GM12878 (cell line): ENCODE measurements around the gene KCNG3. TPM values are rescaled to one million over a fixed set of nuclear protein-coding genes. Genes with fewer than 3 reads are reported as not detected.

Experiments used
- ATAC-seq: fragments of 200-7000 bp; cut with Tn5 transposase; 3 replicates; pipeline ENCODE4 v1.9.1; 2020; ENCODE audit warnings: mild to moderate bottlenecking, moderate library complexity
- BruUV-seq: library from RNA; stranded (reverse); fragments of 400-500 nt; replicated peaks from 2 replicates; lab custom pipeline; 2021; lab: Mats Ljungman, UMichigan
- CTCF ChIA-PET: fragments of 300-600 bp; sonication (Branson Sonifier 250); formaldehyde crosslinking; extraction: SDS; loops from one replicate; lab custom pipeline; 2021; ENCODE audit warnings: inconsistent platforms; lab: Yijun Ruan, JAX
- POLR2A ChIA-PET: fragments of 350-600 bp; formaldehyde crosslinking; extraction: SDS; loops from one replicate; lab custom pipeline; 2021; ENCODE audit warnings: inconsistent platforms; lab: Charles Lee
- RAD21 ChIA-PET: fragments of 300-600 bp; sonication (Branson Sonifier 250); formaldehyde crosslinking; loops from one replicate; lab custom pipeline; 2023; ENCODE audit warnings: antibody characterized with exemption; ENCODE audit not compliant: unreplicated experiment; lab: Charles Lee
- SMC1A ChIA-PET: fragments of 300-600 bp; sonication (Branson Sonifier 250); formaldehyde crosslinking; loops from one replicate; lab custom pipeline; 2023; ENCODE audit not compliant: unreplicated experiment, uncharacterized antibody; lab: Charles Lee
- DNase-seq: peaks from one replicate; pipeline ENCODE4 v3.0.0-alpha.2; 2011; ENCODE audit warnings: low read depth, low spot score
- FAIRE-seq: peaks from 3 replicates; lab custom pipeline; 2011; peaks lifted over from hg19 to GRCh38; lab: Jason Lieb, UNC
- H2AFZ ChIP-seq: 2 replicates; pipeline ENCODE4 v1.6.0; 2011; ENCODE audit warnings: low read depth, low read length, control low read depth; ENCODE audit not compliant: control insufficient read depth
- H3K27ac ChIP-seq: 2 replicates; pipeline ENCODE4 v1.5.1; 2011; ENCODE audit warnings: control low read depth; ENCODE audit not compliant: control insufficient read depth, insufficient read depth
- H3K27me3 ChIP-seq, 2 experiments: replicated peaks in 1 of 2; 2 replicates each; pipeline versions ENCODE4 v1.6.0 to v1.6.1; 2011; ENCODE audit warnings: low read length in 1 of 2; ENCODE audit not compliant: control insufficient read depth in 2 of 2, insufficient read depth in 2 of 2
- H3K36me3 ChIP-seq, 2 experiments: 2 replicates each; pipeline ENCODE4 v1.5.1; 2011; ENCODE audit warnings: low read length in 1 of 2; ENCODE audit not compliant: control insufficient read depth in 2 of 2, insufficient read depth in 2 of 2
- H3K4me1 ChIP-seq: 2 replicates; pipeline ENCODE4 v1.6.1; 2011; ENCODE audit warnings: mild to moderate bottlenecking, low read length, moderate library complexity, mixed read lengths; ENCODE audit not compliant: control insufficient read depth, insufficient read depth
- H3K4me2 ChIP-seq: 2 replicates; pipeline ENCODE4 v1.6.0; 2011; ENCODE audit warnings: control low read depth; ENCODE audit not compliant: control insufficient read depth, insufficient read depth
- H3K4me3 ChIP-seq: fragments of 200-600 bp; sonication (generic); 2 replicates; pipeline ENCODE4 v1.5.1; 2016
- H3K79me2 ChIP-seq: 2 replicates; pipeline ENCODE4 v1.6.0; 2011; ENCODE audit warnings: low read length; ENCODE audit not compliant: control insufficient read depth, insufficient read depth
- H3K9ac ChIP-seq: 2 replicates; pipeline ENCODE4 v1.8.0; 2011; ENCODE audit warnings: low read length, control low read depth, mixed read lengths; ENCODE audit not compliant: control insufficient read depth, insufficient read depth
- H3K9me3 ChIP-seq: replicated peaks from 3 replicates; pipeline ENCODE4 v1.5.1; 2011; ENCODE audit warnings: mild to moderate bottlenecking, low read length; ENCODE audit not compliant: control insufficient read depth, insufficient read depth
- H4K20me1 ChIP-seq: 2 replicates; pipeline ENCODE4 v1.6.0; 2011; ENCODE audit not compliant: control insufficient read depth, insufficient read depth
- MEF2A ChIP-seq: IDR thresholded peaks from 2 replicates; pipeline ENCODE4 v1.6.1; 2011; ENCODE audit warnings: low read depth, mild to moderate bottlenecking, low read length, moderate library complexity; ENCODE audit not compliant: insufficient read depth
- RAD51 ChIP-seq: fragments of 450-650 bp; IDR thresholded peaks from 2 replicates; pipeline ENCODE4 v1.6.1; 2016; ENCODE audit warnings: moderate library complexity, mild to moderate bottlenecking, inconsistent platforms
- YBX1 ChIP-seq: fragments of 450-650 bp; IDR thresholded peaks from 2 replicates; pipeline ENCODE4 v1.6.1; 2016; ENCODE audit warnings: antibody characterized with exemption
- WGBS: methylation state at CpG from one replicate; pipeline ENCODE4 v1.1.6; 2016; ENCODE audit warnings: low lambda C conversion rate; ENCODE audit not compliant: insufficient replicate concordance, insufficient coverage; ENCODE audit errors: missing lambda C conversion rate; 5-methylcytosine and 5-hydroxymethylcytosine counted together
- in situ Hi-C: fragments of 300-500 bp; cut with MboI; formaldehyde crosslinking; loops from 9 replicates; pipeline ENCODE4 v1.14.3; 2018; ENCODE audit warnings: mixed read lengths
- intact Hi-C: fragments of 100-400 bp; cut with micrococcal nuclease; formaldehyde crosslinking; loops from one replicate; pipeline ENCODE4 v1.14.2; 2022; ENCODE audit not compliant: unreplicated experiment
- polyA plus RNA-seq, 11 experiments: library from polyadenylated mRNA; depleted of rRNA in 4 of 11; unstranded in 6 of 11; stranded (reverse) in 5 of 11; fragments of >200 nt; fragmentation: Nextera tagmentation in 4 of 11; fragmentation: Illumina TruSeq in 1 of 11; extraction: Ambion mirVana in 4 of 11; extraction: Trizol in 1 of 11; gene quantifications; 1 replicate in 1 of 11; 2 replicates in 10 of 11; pipeline versions ENCODE4 v1.2.1 to v1.2.3, GENCODE V29; 2011 to 2016; ENCODE audit warnings: inconsistent platforms in 2 of 11, missing spikeins in 2 of 11, low read depth in 1 of 11
- total RNA-seq, 4 experiments: library from RNA; depleted of rRNA in 3 of 4; stranded (reverse); fragments of >200 nt in 3 of 4; fragmentation: Illumina TruSeq in 1 of 4; extraction: Trizol in 1 of 4; gene quantifications; 2 replicates each; pipeline versions ENCODE4 v1.2.1 to v1.2.3, GENCODE V29; 2013 to 2021
- TF ChIP-seq, protein P1 (sequence below): IDR thresholded peaks from 2 replicates; pipeline ENCODE4 v1.6.1; 2012; ENCODE audit warnings: low read depth, low read length, improper control_type of control experiment
- TF ChIP-seq, protein P2 (sequence below): IDR thresholded peaks from 2 replicates; pipeline ENCODE4 v1.6.1; 2012; ENCODE audit warnings: improper control_type of control experiment, low read depth, low read length; ENCODE audit not compliant: insufficient replicate concordance
- TF ChIP-seq, protein P3 (sequence below): fragments of 450-650 bp; IDR thresholded peaks from 2 replicates; pipeline ENCODE4 v1.6.1; 2016; ENCODE audit warnings: mild to moderate bottlenecking, moderate library complexity, borderline replicate concordance

The KCNG3 gene
- total and polyA plus RNA-seq, 10 of the 15 experiments (the other 5 are each of a cell fraction or from before 2014, with no cell fraction given) = 0.01 to 0.06 (median 0.04) TPM; not detected in 4

DNA sequence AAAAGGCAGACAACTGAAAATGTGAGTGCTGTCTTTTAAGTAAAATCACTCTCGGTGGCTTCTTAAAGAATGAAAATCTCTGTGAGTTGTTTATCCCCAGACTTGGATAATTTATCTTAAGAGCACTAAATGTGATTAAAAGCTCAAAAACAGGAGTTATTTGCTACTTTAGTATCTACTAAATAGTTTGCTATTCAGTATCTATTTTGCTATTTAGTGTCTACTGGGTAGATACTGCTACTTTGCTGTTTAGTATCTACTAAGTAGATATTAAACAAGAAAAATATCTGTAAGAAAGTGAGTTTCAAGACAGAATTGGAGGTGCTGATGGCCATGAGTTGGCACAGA lies 1.4 kb upstream of the KCNG3 start:
- CTCF ChIA-PET = interaction anchor here (0.6 to 5.6 kb wide), 7 partner anchors 8 to 454 kb away, joined by 3 to 63 read pairs (median 6); no protein-coding TSS in a partner anchor
- H3K9ac ChIP-seq = no peak overlapping the region
- H2AFZ ChIP-seq = 0 out of 2 replicates have a peak overlapping the region, but pooled peaks have one; percentile 3

More for the DNA sequence above, 1.4 kb upstream of the KCNG3 start:
- in situ Hi-C loops = loop anchor here (5.0 kb wide), 1 partner anchor 167 kb away; no protein-coding TSS in a partner anchor
- ChIA-PET SMC1A (interaction anchor here (1.0 to 6.8 kb wide), 6 partner anchors 11 to 195 kb away, joined by 3 to 62 read pairs (median 4); no protein-coding TSS in a partner anchor), RAD21 (interaction anchor here (1.9 to 4.5 kb wide), 2 partner anchors 15 to 168 kb away, joined by 5 to 25 read pairs; no protein-coding TSS in a partner anchor), POLR2A (interaction anchor here (1.4 kb wide), 1 partner anchor 168 kb away, joined by 3 read pairs; no protein-coding TSS in a partner anchor)
- Histone ChIP-seq H3K4me3 (no peak overlapping the region), H3K4me1 (no peaks in the 10 kb centered on the region), H3K36me3 (no peaks in the 10 kb centered on the region), H3K79me2 (no peaks in the 10 kb centered on the region), H3K4me2 (no peak overlapping the region; the same call in 1 of the 2 replicates), H4K20me1 (no peaks in the 10 kb centered on the region), H3K27ac (no peak overlapping the region), H3K9me3 (no peaks in the 10 kb centered on the region; the same call in 2 of the 3 replicates), H3K27me3 (peaks cover 3 to 13% of the 10 kb centered on the region in 2 experiments)
- intact Hi-C loops = loop anchor here (1.0 to 10.0 kb wide), 4 partner anchors 107 to 300 kb away; partner anchors contain the start of gene HAAO
- WGBS = 0% methylated on average over 1 of the region's 1 CpG
- DNase-seq (no peak), FAIRE-seq (no peak), ATAC-seq (peak; percentile 5; the same call in 1 of the 3 replicates)
- TF ChIP-seq, protein P1, sequence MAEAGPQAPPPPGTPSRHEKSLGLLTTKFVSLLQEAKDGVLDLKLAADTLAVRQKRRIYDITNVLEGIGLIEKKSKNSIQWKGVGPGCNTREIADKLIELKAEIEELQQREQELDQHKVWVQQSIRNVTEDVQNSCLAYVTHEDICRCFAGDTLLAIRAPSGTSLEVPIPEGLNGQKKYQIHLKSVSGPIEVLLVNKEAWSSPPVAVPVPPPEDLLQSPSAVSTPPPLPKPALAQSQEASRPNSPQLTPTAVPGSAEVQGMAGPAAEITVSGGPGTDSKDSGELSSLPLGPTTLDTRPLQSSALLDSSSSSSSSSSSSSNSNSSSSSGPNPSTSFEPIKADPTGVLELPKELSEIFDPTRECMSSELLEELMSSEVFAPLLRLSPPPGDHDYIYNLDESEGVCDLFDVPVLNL = no peak
- no peak for TF ChIP-seq YBX1
- TF ChIP-seq, protein P2, sequence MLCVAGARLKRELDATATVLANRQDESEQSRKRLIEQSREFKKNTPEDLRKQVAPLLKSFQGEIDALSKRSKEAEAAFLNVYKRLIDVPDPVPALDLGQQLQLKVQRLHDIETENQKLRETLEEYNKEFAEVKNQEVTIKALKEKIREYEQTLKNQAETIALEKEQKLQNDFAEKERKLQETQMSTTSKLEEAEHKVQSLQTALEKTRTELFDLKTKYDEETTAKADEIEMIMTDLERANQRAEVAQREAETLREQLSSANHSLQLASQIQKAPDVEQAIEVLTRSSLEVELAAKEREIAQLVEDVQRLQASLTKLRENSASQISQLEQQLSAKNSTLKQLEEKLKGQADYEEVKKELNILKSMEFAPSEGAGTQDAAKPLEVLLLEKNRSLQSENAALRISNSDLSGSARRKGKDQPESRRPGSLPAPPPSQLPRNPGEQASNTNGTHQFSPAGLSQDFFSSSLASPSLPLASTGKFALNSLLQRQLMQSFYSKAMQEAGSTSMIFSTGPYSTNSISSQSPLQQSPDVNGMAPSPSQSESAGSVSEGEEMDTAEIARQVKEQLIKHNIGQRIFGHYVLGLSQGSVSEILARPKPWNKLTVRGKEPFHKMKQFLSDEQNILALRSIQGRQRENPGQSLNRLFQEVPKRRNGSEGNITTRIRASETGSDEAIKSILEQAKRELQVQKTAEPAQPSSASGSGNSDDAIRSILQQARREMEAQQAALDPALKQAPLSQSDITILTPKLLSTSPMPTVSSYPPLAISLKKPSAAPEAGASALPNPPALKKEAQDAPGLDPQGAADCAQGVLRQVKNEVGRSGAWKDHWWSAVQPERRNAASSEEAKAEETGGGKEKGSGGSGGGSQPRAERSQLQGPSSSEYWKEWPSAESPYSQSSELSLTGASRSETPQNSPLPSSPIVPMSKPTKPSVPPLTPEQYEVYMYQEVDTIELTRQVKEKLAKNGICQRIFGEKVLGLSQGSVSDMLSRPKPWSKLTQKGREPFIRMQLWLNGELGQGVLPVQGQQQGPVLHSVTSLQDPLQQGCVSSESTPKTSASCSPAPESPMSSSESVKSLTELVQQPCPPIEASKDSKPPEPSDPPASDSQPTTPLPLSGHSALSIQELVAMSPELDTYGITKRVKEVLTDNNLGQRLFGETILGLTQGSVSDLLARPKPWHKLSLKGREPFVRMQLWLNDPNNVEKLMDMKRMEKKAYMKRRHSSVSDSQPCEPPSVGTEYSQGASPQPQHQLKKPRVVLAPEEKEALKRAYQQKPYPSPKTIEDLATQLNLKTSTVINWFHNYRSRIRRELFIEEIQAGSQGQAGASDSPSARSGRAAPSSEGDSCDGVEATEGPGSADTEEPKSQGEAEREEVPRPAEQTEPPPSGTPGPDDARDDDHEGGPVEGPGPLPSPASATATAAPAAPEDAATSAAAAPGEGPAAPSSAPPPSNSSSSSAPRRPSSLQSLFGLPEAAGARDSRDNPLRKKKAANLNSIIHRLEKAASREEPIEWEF = no peak
- TF ChIP-seq, protein P3, sequence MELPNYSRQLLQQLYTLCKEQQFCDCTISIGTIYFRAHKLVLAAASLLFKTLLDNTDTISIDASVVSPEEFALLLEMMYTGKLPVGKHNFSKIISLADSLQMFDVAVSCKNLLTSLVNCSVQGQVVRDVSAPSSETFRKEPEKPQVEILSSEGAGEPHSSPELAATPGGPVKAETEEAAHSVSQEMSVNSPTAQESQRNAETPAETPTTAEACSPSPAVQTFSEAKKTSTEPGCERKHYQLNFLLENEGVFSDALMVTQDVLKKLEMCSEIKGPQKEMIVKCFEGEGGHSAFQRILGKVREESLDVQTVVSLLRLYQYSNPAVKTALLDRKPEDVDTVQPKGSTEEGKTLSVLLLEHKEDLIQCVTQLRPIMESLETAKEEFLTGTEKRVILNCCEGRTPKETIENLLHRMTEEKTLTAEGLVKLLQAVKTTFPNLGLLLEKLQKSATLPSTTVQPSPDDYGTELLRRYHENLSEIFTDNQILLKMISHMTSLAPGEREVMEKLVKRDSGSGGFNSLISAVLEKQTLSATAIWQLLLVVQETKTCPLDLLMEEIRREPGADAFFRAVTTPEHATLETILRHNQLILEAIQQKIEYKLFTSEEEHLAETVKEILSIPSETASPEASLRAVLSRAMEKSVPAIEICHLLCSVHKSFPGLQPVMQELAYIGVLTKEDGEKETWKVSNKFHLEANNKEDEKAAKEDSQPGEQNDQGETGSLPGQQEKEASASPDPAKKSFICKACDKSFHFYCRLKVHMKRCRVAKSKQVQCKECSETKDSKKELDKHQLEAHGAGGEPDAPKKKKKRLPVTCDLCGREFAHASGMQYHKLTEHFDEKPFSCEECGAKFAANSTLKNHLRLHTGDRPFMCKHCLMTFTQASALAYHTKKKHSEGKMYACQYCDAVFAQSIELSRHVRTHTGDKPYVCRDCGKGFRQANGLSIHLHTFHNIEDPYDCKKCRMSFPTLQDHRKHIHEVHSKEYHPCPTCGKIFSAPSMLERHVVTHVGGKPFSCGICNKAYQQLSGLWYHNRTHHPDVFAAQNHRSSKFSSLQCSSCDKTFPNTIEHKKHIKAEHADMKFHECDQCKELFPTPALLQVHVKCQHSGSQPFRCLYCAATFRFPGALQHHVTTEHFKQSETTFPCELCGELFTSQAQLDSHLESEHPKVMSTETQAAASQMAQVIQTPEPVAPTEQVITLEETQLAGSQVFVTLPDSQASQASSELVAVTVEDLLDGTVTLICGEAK = no peak
- TF ChIP-seq MEF2A = no peak
- TF ChIP-seq RAD51 = peak; percentile 4; the same call in 1 of the 2 replicates
- no TSS peak for BruUV-seq
